Measurements from ENCODE around the gene IWS1.
"Not testable (repeated sequence)": the region's sequence is repeated elsewhere in the genome, so short reads cannot be mapped to it uniquely, and the experiment has no call there.

Gene IWS1

DNA sequence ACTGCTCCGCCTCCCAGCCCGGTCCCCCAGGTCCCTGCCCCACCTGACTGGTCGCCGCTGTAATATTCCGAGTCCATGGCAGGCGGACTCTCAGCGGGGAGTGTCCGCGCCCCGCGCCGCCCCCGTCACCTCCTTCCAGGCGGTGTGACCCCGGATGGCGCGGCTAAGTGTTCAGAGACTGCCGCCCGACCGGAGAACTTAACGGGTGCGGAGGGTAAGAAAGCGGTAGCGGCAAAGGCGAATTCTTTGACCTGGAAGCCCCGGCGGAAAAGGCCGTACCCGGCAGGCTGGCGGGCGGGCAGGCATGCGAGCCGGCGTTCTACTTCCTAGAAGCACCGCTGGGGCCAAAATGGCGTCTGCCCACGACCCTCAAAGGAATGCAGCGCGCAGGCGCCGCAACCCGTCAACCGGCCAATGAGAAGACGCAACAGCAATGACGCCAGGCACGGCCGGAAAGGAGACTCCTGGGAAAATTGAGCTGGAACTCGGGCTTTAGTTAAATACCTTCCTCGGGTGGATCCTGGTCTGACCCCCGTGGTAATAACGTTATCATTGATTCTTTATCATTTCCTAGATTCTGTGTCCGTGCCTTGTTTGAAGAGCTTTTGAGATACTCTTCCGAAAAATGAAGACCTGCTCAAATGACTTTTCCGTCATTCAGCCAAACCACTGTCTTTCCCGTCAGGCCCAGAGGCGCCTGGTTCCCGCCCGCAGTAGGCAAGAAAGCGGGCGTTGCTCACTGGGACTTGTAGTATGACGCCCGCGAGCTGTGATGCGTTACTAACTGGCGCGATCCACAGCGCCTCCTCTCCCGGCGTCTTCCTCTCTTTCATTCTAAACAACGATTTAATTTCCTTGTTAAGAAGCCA, at the start of gene IWS1:
TSS of gene IWS1 (minus strand) at position 358 of the 869 bp plus-strand sequence. CDS start at position 77, 281 bp downstream.
- in situ Hi-C loops (cut with HindIII; ENCODE audit: low sequenced_read_pairs) = no loop called here

DNA sequence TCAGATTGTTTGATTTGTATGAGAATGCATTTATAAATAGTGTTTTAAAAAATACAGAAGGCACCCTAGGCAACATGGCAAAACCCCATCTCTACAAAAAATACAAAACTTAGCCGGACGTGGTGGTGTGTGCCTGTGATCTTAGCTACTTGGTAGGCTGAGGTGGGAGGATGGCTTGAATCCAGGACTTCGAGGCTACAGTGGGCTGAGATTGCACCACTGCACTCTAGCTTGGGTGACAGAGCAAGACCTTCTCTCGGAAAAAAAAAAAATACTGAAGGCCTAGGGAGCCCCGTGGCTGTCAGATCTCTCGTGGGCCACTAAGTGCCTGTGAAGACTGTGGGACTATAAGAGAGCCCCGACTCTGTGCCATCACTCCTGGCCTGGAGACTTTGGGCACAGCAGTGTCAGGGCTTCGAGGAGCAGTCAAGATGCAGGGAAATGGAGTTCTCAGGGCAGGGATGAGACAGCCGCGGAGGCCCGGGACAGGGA, 49.7 kb upstream of the IWS1 start:
- in situ Hi-C loops (cut with HindIII; ENCODE audit: low sequenced_read_pairs) = no loop called here

DNA sequence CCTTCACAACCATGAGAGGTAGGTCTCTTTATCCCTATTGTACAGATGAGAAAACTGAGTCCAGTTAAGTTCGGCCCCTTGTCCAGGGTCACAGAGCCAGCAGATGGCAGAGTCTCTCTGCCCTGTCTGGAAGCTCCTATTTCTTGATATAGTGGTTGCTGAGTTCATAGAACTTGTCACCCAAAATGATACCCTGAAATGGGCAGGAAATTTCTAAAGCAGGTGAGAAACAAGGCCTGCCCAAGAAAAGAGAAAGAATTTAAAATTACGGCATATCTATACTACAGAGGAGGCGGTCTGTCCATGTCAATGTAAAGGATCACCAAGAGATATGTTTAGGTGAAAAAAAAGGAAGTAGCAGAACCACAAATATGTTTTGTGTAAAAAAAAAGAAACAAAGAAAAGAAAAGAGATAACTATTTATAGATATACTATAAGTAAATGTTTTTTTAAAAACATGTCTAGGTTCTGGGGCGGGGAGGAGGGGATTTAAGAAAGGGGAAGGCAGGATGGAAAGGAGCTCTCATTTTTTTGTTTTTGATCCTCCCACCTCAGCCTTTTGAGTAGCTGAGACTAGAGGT, 49.0 kb upstream of the IWS1 start:
- in situ Hi-C loops (cut with HindIII; ENCODE audit: low sequenced_read_pairs) = no loop called here

DNA sequence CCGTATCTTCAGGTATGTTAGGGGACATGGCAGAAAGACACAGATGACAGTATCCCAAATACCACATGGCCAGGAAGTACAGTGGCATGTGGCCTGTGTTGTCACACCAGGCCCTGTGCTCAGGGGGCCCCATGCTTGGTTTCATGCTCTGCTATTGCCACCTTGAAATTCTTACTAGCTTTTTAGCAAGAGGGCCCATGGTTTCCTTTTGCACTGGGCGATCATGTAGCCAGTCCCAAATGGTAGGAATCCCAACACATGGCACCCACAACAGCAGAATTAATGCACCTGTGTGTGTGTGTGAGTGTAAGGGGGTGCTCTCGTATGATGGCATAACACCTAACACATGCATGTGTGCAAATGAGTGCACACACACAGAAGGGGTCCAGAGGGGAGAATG, 48.4 kb upstream of the IWS1 start:
- in situ Hi-C loops (cut with HindIII; ENCODE audit: low sequenced_read_pairs) = no loop called here

DNA sequence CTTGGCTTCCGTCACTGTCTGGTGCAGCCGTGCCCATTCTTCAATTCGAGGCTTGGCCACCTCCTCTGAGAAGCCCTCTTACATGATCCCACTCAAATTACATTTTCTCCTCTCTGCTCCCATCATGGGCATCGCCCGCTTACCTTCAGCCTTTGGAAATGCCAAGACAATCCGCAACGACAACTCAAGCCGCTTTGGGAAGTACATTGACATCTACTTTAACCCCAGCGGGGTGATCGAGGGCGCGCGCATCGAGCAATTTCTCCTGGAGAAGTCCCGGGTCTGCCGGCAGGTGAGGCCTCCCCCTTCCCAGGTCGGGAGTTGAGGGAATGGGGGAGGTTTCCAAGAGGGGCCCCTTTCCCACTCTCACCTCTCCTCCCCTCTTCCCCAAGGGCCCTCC, 47.5 kb upstream of the IWS1 start:
- in situ Hi-C loops (cut with HindIII; ENCODE audit: low sequenced_read_pairs) = no loop called here

DNA sequence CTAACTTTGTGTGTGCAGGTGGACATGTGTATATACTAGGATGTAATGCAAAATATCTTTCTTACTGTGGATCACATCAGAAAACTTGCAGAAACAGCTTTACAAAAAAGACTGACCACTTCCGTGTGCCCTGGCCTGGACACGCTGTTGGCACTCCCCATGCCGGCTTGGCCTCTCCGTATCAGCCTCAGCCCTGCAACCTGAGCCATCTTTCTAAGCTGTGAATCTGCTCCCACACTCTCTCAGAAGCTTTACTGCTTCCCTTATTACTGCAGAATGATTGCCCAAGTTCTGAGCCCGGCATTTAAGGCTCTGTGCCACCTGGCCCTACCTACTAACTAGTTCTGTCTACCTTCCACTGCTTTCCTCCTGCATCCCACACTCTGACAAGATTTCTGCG, 47.0 kb upstream of the IWS1 start:
- in situ Hi-C loops (cut with HindIII; ENCODE audit: low sequenced_read_pairs) = no loop called here

DNA sequence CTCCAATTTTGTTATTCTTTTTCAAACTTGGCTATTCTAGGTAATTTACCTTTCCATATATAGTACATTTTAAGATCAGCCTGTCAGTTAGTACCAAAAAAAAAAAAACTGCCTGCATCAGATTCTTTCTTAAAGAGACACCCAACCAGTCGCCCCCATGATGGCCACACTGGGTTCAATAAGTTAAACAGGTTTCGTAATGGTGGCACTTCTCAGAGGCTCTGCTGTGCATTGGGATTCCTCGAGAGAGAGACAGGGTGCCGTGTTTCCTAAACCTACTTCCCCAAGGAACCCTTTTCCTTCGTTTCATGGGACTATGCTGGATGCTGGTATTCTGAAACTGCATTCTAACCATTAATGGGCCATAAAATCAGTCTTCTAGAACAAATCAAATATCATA, 46.6 kb upstream of the IWS1 start:
- in situ Hi-C loops (cut with HindIII; ENCODE audit: low sequenced_read_pairs) = no loop called here

DNA sequence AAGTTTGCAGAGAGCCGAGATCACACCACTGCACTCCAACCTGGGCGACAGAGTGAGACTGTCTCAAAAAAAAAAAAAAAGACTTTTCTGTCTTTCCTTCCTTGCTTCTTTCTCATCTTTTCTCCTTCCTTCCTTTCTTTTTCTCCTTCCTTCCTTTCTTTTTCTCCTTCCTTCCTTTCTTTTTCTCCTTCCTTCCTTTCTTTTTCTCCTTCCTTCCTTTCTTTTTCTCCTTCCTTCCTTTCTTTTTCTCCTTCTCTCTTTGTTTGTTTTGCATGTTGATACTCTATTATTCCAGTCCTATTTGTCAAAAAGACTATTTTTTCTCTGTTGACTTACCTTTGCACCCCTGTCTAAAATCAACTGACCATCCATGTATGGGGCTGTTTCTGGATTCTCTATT, 46.1 kb upstream of the IWS1 start:
- in situ Hi-C loops (cut with HindIII; ENCODE audit: low sequenced_read_pairs) = not testable (repeated sequence)

DNA sequence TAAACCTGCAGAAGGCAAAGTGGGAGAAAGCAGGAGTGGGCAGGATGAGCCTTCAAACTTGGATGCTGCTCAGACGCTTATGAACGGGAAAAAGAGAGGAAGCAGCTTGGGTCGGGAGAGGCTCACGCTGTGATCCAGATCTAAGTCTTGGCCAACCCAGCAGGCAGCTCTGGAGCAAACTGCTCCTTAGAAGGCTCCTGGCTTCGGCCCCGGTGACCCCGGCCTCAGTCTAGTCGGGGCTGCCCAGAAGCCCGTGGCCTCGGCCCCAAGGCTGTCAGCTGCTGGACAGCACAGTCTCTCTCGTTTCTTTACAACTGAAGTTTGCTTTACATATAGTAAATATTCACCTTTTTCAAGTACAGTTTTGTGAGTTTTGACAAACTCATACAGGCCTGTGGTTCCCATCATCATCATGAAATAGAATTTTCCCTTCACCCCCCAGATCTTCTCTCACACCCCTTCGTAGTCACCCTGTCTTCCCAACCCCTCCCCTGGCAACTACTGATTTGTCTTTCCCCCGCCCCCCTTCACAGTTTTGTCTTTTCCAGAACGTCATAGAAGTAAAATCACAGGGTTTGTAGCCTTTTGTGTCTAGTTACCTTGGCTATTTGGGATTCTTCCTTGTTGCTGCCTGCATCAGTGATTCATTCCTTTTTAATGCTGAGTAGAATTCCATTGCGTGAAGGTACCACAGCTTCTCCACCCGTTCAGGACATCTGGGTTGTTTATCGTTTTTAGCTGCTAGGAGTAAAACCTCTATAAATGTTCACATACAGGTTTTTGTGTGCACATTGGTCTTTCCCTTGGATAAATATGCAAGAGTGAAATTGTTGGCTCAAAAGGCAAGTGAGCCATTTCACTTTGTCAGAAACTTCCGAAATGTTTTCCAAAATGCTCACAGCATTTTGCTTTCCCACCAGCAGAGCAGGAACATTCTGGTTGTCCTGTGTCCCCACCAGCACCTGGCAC, 44.3 kb upstream of the IWS1 start:
- in situ Hi-C loops (cut with HindIII; ENCODE audit: low sequenced_read_pairs) = no loop called here

DNA sequence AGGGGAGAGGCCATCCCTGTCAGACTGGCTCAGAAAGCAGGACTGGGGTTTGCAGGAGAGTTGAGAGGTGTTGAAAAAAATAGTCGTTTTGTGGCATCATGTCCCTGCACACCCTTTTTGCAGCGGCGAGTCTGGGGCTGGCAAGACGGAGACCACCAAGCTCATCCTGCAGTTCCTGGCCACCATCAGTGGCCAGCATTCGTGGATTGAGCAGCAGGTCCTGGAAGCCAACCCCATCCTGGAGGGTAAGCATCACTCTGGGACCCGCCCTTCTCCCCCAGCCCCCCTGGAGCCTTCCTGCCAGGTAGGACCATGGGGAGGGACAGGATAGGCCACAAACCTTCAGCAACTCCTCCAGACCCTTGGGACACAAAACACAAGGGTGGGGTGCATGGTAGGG, 43.4 kb upstream of the IWS1 start:
- in situ Hi-C loops (cut with HindIII; ENCODE audit: low sequenced_read_pairs) = no loop called here

DNA sequence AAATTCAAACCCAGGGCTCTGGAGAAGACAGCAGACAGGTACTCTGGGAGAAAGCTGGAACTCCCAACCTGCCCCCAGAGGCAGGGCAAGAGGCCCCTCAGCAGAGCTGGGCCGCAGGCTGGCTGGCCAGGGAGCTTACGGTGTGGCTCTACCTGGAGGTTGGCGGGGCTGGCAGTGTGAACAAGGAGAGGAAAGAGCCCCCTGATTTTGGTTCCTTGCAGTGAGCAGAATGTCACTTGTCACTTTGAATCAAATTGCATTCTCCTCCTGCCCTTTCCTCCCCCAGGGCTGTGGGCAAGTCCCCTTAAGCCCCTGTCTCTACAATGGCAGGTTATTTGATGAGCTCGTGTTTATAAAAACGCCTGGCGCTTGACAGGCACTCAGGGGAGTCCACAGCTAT, 41.8 kb upstream of the IWS1 start:
- in situ Hi-C loops (cut with HindIII; ENCODE audit: low sequenced_read_pairs) = no loop called here

DNA sequence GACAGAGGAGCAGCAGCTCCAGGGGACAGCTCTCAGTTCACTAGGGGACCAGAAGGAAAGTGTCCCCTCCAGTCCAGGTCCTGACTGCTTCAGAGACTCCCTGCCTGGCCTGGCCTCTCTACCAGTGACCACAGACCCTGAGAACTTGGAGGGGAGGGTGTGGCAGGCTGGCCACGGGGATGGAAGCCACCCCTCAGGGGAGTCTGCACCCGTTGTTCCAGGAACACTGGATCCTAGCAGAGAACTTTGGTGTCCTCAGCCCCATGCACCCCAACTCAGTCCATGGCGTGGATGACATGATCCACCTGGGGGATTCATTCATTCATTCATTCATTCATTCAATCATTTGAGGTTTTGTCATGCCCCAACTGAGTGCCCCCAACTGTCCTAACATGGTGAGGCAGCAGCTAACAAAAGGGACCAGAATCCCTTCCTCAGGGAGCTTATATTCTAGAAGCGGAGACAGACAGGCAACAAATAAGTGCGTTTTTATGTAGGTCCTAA, 41.1 kb upstream of the IWS1 start:
- in situ Hi-C loops (cut with HindIII; ENCODE audit: low sequenced_read_pairs) = no loop called here

DNA sequence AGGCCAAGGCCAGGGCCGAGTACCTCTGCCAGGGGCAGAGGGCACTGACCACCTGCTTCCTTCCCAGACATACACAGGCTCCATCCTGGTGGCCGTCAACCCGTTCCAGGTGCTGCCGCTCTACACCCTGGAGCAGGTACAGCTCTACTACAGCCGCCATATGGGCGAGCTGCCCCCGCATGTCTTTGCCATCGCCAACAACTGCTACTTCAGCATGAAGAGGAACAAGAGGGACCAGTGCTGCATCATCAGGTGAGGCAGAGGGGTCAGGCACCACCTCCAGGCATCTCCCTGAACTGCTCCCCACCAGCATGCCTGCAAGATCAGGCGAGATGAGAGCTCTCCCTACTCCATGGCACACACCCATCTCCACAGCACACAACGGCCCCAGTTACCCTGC, 40.3 kb upstream of the IWS1 start:
- in situ Hi-C loops (cut with HindIII; ENCODE audit: low sequenced_read_pairs) = no loop called here

DNA sequence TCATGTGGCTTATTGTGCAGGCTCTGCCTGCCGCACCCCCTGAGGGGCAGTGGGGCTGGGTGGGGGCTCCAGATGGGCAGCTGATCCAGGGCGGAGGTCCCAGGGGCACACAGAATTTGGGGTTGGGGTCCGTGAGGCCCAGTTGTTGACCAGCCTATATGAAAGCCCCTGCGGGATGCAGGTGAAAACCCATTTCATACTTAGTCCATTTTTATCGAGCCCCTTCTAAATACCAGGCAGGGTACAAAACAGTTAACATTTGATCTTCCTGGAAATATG, 39.8 kb upstream of the IWS1 start:
- in situ Hi-C loops (cut with HindIII; ENCODE audit: low sequenced_read_pairs) = no loop called here

DNA sequence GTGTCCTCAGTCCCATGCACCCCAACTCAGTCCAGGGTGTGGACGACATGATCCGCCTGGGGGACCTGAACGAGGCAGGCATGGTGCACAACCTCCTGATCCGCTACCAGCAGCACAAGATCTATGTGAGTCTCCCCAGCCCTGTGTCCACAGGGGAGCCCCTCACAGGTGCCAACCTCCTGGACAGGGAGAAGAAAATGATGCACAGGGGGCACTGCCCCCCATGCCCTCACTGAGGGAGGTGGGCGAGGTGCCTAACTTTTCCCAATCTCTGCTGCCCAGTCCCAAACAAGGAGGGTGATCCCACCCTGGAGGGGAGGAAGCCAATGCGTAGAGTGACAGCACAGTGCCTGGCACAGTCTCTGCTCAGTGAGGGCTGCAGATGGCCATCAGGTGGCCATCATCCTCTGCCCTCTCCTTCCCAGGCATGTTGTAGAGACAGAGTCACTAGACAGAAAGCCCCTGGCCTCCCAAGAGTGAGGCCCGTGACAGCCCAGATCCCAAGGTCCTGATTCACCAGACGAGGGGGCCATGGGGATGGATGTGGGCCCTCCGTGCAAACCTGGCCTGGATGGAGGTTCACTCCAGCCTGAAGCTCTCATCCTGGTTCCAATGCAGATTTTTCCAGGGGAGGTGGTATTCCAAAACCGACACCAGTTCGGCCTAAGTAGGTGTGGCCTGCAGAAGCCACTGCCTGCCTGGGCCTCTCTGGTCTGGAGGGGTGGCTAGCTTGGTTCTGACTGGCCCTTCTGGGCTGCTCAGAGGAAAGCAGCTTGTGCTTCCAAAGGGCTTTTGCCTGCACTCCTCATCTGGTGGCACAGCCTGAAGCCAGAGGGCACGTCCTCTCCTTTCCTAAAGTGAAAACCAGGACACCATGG, 39.2 kb upstream of the IWS1 start:
- in situ Hi-C loops (cut with HindIII; ENCODE audit: low sequenced_read_pairs) = no loop called here

DNA sequence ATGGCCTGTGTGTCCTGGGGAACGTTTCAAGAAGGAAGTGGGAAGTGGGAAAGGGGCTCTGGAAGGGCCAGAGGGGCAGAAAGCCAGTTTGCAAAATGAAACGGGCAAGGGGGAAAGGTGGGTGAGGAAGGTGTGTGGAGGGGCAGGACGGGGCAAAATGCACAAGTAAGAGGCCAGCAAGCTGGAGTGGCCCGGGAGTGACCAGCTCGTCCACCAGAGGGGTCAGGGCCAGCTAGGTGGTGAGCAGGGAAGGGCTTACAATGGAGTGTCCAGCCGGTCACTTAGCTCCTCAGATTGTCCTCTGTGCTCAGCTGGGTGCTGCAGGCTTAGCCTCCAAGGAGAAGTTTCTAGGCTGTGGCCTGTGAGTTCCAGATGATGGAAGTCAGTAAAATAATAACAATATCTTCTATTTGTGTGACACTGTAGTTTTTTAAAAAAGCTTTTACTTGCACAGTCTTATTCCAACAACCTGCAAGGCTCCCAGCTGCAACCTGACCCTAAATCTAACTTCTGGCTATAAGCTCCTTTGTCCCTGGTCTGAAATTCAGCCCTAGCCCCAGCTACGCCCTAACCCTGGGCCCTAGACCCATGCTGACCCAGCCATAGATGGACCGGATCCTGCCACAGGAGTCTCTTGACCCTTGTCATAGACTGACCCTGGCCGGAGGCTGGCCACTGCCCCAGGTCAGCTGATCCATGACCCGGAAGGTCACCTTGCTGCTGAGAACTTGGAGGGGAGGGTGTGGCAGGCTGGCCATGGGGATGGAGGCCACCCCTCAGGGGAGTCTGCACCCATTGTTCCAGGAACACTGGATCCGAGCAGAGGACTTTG, 38.4 kb upstream of the IWS1 start:
- in situ Hi-C loops (cut with HindIII; ENCODE audit: low sequenced_read_pairs) = no loop called here

DNA sequence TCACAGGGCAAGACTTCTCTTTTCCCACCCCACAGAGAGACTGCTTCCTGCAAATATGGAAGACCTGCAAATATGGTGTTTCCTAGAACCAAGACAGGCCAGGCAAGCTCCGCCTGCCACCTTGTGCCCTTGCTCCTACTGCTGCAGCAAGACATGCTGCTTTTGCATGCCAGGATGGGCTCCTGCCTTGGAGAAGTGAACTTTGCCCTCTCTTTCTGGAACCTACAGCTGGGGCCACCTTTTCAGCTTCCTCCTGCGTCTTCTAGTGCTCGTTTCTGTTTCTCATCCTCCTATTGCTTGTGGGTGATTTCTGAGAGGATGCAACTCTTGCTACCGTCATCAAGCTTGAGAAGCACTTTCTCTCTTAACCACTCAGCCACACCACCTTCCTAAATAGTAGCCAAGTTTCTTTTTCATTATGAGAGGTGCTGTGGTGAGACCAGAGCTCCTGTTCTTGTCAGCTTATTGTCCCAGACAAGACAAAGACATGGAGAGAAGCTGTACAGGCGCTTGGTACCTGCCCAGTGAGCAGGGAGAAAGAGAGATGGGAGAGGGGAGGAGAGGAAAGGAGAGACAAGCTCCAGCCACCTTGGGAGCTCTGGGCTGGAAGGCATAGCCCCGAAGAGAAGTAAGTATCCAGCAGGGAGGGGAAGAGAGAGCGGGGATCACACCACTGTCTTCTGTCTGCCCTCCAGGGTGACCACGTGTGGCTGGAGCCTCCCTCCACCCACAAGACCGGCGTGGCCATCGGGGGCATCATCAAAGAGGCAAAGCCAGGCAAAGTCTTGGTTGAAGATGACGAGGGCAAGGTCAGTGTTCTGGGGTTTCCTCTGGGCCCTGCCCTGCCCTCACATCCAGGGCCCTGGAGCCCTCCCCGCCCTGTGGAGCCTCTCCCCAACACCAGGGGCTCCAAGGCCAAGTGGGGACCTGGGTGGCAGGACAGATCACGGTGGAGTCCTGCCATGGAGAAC, 37.5 kb upstream of the IWS1 start:
- in situ Hi-C loops (cut with HindIII; ENCODE audit: low sequenced_read_pairs) = no loop called here

DNA sequence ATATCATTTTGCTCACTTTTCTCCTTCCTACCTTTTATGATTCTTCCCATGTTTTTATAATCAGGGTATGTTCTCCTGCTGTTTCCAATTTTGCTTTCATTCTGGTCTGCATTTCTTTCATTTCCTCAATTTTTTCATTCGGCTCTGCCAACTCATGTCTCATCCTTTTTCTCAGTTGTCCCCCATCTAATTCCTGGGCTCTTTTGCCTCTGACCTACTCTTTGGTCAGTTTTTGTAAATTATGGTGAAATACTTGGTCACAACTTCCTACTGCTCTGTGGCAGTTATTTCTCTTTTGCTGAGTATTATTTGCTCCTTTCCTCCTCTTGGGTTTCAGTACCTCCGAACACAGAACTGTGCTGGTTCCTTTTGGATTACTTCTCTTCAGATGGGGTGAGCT, 36.6 kb upstream of the IWS1 start:
- in situ Hi-C loops (cut with HindIII; ENCODE audit: low sequenced_read_pairs) = no loop called here
